Panc1 (cell line): ENCODE data around the gene COLGALT1. TPM values are rescaled to one million over a fixed set of nuclear protein-coding genes. Genes with fewer than 3 reads are reported as not detected.

ENCODE experiments used
- ATAC-seq: fragments of 200-7000 bp; cut with Tn5 transposase; 2 replicates; pipeline ENCODE4 v1.9.1; 2020; ENCODE audit warnings: mild to moderate bottlenecking, moderate library complexity
- BruUV-seq: library from RNA; stranded (reverse); fragments of 400-500 nt; replicated peaks from 2 replicates; lab custom pipeline; 2021; lab: Mats Ljungman, UMichigan
- CTCF ChIA-PET: fragments of 300-600 bp; sonication (Branson Sonifier 250); formaldehyde crosslinking; loops from one replicate; lab custom pipeline; 2022; ENCODE audit warnings: antibody characterized with exemption; lab: Charles Lee
- POLR2A ChIA-PET: fragments of 300-600 bp; sonication (Branson Sonifier 250); formaldehyde crosslinking; loops from one replicate; lab custom pipeline; 2022; ENCODE audit warnings: antibody characterized with exemption; lab: Charles Lee
- DNase-seq: peaks from one replicate; pipeline ENCODE4 v3.0.0-alpha.2; 2010; ENCODE audit warnings: low read depth, low spot score
- H3K27ac ChIP-seq: 2 replicates; pipeline ENCODE4 v1.5.1; 2011; ENCODE audit warnings: mild to moderate bottlenecking, low read length, inconsistent platforms
- H3K27me3 ChIP-seq: fragments of 200-500 bp; sonication (Bioruptor generic); 2 replicates; pipeline ENCODE4 v1.6.0; 2014; ENCODE audit warnings: low read length, inconsistent platforms; ENCODE audit not compliant: control insufficient read depth, insufficient read depth
- H3K36me3 ChIP-seq: fragments of 200-500 bp; sonication (Bioruptor generic); 2 replicates; pipeline ENCODE4 v1.5.1; 2014; ENCODE audit warnings: inconsistent platforms, mild to moderate bottlenecking, low read length, moderate library complexity; ENCODE audit not compliant: control insufficient read depth, insufficient read depth
- H3K4me1 ChIP-seq: 2 replicates; pipeline ENCODE4 v1.5.1; 2011; ENCODE audit warnings: inconsistent platforms, mild to moderate bottlenecking, low read length, moderate library complexity; ENCODE audit not compliant: control insufficient read depth, insufficient read depth
- H3K4me3 ChIP-seq, 2 experiments: 2 replicates each; pipeline ENCODE4 v1.5.1; 2011 to 2012; ENCODE audit warnings: low read depth in 2 of 2, low read length in 2 of 2, mild to moderate bottlenecking in 2 of 2, inconsistent platforms in 1 of 2, moderate library complexity in 1 of 2
- H3K9me3 ChIP-seq: fragments of 200-500 bp; sonication (Bioruptor generic); 2 replicates; pipeline ENCODE4 v1.5.1; 2014; ENCODE audit warnings: low read depth, mild to moderate bottlenecking, inconsistent platforms, low read length, moderate library complexity; ENCODE audit not compliant: control insufficient read depth, insufficient read depth
- POLR2AphosphoS5 ChIP-seq: IDR thresholded peaks from 2 replicates; pipeline ENCODE4 v1.6.1; 2012; ENCODE audit warnings: mild to moderate bottlenecking, low read depth, low read length, moderate library complexity
- REST ChIP-seq, 2 experiments: IDR thresholded peaks; 2 replicates each; pipeline ENCODE4 v1.6.1; 2011 to 2012; ENCODE audit warnings: low read depth in 2 of 2, control low read depth in 1 of 2, low read length in 1 of 2, mild to moderate bottlenecking in 1 of 2, moderate library complexity in 1 of 2; ENCODE audit not compliant: insufficient read depth in 1 of 2
- SIN3A ChIP-seq: IDR thresholded peaks from 2 replicates; pipeline ENCODE4 v1.6.1; 2012; ENCODE audit warnings: low read depth, mild to moderate bottlenecking, low read length, moderate library complexity, borderline replicate concordance; ENCODE audit not compliant: insufficient read depth
- TCF7L2 ChIP-seq: IDR thresholded peaks from 2 replicates; pipeline ENCODE4 v1.6.1; 2011; ENCODE audit warnings: mild to moderate bottlenecking, low read depth, low read length, inconsistent platforms
- in situ Hi-C: cut with HindIII; loops from 2 replicates; pipeline ENCODE4 v1.10.0; 2016; ENCODE audit warnings: low sequenced_read_pairs, low pct_unique_long_range_greater_than_20kb
- intact Hi-C: fragments of 100-400 bp; cut with micrococcal nuclease; formaldehyde crosslinking; loops from one replicate; pipeline ENCODE4 v1.10.0; 2022; ENCODE audit not compliant: unreplicated experiment
- total RNA-seq: library from RNA; stranded (reverse); gene quantifications from one replicate; pipeline ENCODE4 v1.2.1, GENCODE V29; 2021; ENCODE audit not compliant: unreplicated experiment
- TF ChIP-seq, protein P1 (sequence below): fragments of 450-650 bp; IDR thresholded peaks from 2 replicates; pipeline ENCODE4 v1.5.1; 2017; ENCODE audit warnings: mild to moderate bottlenecking

Gene COLGALT1
- total RNA-seq, 1 experiment from 2014 or later = 97.2 TPM

DNA sequence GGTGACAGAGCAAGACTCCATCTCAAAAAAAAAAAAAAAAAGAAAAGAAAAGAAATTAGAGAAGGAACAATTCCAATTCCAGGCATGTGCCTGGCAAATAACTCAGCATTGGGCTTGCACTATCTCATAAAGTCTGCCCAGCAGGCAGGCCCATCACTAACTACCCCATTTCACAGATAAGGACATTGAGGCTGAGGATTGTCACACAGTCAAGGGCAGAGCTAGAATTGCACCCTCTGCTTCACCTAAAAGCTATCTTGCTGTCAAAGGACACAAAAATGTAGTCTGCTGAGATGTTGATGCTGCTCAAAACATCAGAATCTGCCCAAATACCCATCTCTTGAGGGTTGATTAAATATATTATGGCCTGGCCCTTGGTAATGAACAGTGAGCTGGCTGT, 20.7 kb upstream of the COLGALT1 start:
- CTCF ChIA-PET = interaction anchor here (0.6 to 0.7 kb wide), 2 partner anchors 232 to 257 kb away, joined by 9 to 10 read pairs; no protein-coding TSS in a partner anchor
- Histone ChIP-seq H3K27me3 (no peaks in the 10 kb centered on the region), H3K4me1 (no peaks in the 10 kb centered on the region; the same call in 1 of the 2 replicates), H3K27ac (no peak overlapping the region), H3K36me3 (no peaks in the 10 kb centered on the region), H3K9me3 (no peaks in the 10 kb centered on the region), H3K4me3 (no peak overlapping the region)
- ATAC-seq (no peak), DNase-seq (no peak)
- POLR2A ChIA-PET = no interaction called here
- in situ Hi-C loops = no loop called here
- no TSS peak for BruUV-seq
- TF ChIP-seq TCF7L2 (no peak), POLR2AphosphoS5 (no peak), REST (IDR thresholded peaks at IDR 0.05; ENCODE audit: insufficient read depth in 1 of 2, low read depth in 2 of 2, low read length in 1 of 2) (no peak), SIN3A (no peak)
- TF ChIP-seq, protein P1, sequence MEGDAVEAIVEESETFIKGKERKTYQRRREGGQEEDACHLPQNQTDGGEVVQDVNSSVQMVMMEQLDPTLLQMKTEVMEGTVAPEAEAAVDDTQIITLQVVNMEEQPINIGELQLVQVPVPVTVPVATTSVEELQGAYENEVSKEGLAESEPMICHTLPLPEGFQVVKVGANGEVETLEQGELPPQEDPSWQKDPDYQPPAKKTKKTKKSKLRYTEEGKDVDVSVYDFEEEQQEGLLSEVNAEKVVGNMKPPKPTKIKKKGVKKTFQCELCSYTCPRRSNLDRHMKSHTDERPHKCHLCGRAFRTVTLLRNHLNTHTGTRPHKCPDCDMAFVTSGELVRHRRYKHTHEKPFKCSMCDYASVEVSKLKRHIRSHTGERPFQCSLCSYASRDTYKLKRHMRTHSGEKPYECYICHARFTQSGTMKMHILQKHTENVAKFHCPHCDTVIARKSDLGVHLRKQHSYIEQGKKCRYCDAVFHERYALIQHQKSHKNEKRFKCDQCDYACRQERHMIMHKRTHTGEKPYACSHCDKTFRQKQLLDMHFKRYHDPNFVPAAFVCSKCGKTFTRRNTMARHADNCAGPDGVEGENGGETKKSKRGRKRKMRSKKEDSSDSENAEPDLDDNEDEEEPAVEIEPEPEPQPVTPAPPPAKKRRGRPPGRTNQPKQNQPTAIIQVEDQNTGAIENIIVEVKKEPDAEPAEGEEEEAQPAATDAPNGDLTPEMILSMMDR = no peak
- intact Hi-C loops = no loop called here

GRCh38 chr19:17536955-17537354, 18.5 kb upstream of the COLGALT1 start:
- Histone ChIP-seq H3K9me3 (no peaks in the 10 kb centered on the region), H3K4me1 (no peaks in the 10 kb centered on the region), H3K36me3 (no peaks in the 10 kb centered on the region), H3K27ac (no peak overlapping the region), H3K4me3 (no peak overlapping the region), H3K27me3 (no peaks in the 10 kb centered on the region)
- ChIA-PET CTCF (no interaction called here), POLR2A (no interaction called here)
- in situ Hi-C loops = no loop called here
- intact Hi-C loops = no loop called here
- TF ChIP-seq TCF7L2 (no peak), REST (IDR thresholded peaks at IDR 0.05; ENCODE audit: insufficient read depth in 1 of 2, low read depth in 2 of 2, low read length in 1 of 2) (no peak), SIN3A (no peak), POLR2AphosphoS5 (no peak)
- TF ChIP-seq, protein P1 = no peak
- no peak for DNase-seq
- no TSS peak for BruUV-seq
- ATAC-seq = no peak
